AG08395 (cell line): ENCODE measurements around the gene GAR1.
"Not testable (repeated sequence)": the region's sequence is repeated elsewhere in the genome, so short reads cannot be mapped to it uniquely, and the experiment has no call there.

Experiments used
- DNase-seq: peaks from one replicate; pipeline ENCODE4 v3.0.0; 2012; ENCODE audit warnings: mixed read lengths, low spot score

GAR1 gene

DNA sequence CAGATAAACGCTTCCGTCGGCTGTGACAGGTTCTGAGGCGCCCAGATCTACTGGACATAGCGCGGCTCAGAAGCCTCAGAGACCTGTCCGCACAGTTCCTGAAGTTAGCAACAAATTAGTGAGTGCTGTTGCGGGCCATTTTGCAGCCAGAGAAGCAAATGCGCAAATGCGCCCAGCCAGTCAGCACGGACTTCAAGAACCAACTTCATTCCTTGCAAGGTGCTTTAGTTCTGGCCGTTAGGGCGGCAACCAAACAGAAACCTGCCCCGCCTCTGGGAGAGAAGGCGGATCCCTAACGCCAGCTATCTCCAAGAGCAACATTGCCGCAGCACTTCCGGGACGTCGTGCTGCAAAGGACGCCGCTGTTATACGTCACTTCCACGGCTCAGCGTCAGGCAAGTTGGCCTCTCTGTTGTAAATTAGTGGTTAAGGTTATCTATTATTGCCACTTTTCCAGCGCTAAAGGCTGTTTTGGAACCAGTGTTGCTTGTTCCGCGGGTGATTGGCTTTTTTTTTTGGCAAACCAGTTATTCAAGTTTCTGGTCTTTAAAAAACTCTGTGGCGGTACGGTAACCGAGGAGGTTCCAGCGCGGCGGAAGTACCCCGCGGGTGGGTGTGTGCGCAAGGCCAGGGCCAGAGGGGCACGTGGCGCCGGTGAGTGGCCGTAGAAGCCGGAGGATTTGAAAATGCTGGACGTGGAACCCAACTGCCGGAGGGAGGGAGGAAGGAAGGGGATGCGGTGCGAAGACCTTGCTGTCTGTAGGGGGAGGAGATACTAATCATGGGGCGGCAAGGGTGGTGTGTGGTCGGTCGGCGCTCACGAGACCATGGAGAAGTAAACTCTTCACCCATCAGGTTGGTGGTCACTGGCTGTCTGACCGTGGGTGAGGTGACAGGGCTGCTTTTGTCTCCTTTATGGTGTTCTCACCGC lies at the start of gene GAR1:
Gene GAR1, plus strand, starts transcription at position 612 of the 931 bp plus-strand sequence. CDS start 403 bp downstream, outside the sequence.
- peak; percentile 93 for DNase-seq

DNA sequence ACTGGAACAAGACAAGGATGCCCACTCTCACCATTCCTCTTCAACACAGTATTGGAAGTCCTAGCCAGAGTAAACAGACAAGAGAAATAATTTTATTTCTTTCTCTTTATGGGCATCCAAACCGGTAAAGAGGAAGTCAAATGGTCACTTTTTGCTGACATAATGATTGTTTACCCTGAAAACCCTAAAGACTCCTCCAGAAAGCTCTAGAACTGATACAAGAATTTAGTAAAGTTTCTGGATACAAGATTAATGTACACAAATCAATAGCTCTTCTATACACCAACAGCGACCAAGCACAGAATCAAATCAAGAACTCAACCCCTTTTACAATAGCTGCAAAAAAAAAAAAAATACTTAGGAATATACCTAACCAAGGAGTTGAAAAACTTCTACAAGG lies 33.5 kb upstream of the GAR1 start:
- not testable (repeated sequence) for DNase-seq

DNA sequence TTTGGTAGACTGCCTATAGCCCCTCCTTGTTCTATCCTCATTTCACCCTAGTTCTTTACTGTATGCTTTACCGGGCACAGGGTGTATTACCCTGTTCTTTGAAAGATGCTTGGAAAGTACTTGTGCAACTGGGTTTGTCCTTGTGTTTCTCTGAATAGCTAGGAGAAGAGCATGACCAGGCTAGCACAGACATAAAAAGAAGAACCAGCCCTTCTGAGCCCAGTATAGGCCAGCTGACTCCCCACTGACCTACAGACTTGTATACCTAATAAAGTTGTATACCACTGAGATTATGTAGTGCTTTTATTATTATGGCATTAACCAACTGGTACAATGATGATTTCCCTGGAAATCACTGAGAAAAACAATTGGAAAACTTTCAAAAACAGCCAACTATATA lies 28.7 kb upstream of the GAR1 start:
- no peak for DNase-seq

DNA sequence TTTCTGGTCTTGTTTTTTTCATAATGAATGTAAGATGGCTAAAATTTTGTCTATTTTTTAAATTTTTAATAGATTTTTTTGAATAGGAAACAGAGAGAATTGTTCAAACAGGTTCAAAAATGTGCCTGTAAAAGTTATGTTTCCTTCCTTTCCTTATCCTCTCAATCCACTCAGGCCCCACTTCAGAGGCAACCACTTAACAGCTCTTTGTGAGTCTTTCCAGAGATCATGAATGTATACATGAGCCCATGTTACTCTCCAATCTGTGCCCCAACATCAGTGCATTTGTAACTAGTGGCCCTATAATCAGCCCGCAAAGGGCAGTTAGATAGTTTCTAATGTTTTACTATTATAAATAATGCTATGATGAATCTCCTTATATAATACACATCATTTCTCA lies 27.8 kb upstream of the GAR1 start:
- no peak for DNase-seq

DNA sequence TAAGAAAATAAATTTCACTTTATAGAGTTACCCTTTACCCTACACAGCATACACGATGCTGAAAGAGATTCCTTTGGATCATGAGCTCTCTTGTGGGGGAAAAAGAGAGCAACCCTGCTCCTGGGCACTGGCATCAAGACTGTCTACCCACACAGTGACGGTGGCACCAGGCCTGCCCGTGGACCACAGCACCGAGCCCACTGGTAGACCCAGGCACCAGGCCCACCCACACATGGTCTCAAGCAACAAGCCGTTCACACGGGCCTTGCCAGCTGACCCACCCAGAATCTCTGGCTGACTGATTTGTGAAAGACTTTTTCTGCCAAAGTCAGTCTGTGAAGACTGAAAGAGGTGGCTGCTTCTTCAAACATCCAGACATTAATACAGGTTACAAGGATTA lies 20.5 kb upstream of the GAR1 start:
- DNase-seq: no peak

DNA sequence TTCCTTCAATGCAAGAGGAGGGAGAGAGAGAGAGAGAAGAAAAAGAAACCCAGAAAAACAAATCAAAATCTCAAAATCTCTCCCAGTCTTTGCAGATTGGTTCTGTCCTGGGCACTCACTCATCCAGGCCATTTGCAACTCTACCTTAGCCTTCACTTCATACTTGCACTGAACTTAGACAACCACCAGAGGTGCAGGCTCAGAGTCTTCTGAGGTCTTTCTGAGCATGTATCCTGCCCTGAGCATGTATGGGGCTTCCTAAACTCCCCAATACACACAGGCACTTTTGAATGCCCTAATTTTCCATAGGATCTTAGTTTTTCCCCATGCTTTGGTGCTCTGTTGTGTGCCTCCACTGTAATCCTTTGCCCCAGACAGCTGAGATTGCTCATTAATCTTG lies 16.7 kb upstream of the GAR1 start:
- DNase-seq: no peak

DNA sequence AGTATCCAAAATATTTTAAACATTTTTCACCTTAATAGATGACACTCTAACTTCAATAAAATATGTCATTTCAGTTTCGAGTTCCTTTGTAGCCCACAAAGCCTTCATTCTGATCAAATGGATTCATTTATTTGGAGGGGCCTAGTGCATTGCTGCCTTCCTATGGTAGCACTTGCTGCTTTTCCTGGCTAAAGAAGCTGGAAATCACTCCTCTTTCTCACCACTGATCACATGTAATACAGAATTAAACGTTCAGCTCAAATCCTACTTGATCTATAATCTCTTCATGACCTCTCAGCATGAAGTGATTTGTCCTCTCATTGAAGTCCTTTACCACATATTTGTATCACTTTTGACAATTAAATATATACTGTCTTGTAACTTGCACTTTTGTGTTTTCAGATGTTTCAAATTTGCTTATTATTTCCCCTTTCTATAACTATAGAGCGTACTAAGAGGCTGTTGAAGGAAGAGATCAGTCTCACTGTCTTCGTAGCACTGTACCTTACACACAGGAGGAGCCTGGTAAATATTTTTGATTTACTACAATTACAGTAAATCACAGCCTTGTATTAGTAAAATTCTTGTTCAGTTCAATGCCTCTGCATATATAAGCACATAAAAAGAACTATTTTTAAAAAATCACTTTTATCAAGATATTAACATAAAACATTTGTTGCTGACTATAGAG lies 14.3 kb upstream of the GAR1 start:
- no peak for DNase-seq

DNA sequence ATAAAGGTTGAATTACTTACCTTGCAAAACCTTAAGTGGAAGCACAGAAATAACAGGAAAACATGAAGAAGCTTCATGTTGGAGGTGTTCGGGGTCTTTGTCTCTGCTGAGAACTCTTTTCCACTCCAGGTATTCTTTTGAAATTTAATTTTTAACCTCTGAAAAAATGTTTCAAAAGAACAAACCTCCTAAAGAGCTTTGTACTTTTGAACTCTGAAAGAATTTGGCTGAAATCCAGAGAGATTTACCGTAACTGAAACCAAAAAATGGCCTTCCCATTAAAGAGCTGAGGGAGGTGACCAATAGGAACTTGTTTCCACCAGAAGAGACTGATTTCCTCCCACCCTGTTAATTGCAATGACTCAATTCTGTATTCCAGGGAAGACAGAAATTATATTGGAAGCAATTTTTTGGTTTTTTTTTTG lies 13.7 kb upstream of the GAR1 start, which contains the start of gene CFI:
Gene CFI, minus strand, starts transcription at position 105 of the 425 bp plus-strand sequence. Its CDS starts 28 bp downstream, at position 77.
- peak; percentile 57 for DNase-seq

DNA sequence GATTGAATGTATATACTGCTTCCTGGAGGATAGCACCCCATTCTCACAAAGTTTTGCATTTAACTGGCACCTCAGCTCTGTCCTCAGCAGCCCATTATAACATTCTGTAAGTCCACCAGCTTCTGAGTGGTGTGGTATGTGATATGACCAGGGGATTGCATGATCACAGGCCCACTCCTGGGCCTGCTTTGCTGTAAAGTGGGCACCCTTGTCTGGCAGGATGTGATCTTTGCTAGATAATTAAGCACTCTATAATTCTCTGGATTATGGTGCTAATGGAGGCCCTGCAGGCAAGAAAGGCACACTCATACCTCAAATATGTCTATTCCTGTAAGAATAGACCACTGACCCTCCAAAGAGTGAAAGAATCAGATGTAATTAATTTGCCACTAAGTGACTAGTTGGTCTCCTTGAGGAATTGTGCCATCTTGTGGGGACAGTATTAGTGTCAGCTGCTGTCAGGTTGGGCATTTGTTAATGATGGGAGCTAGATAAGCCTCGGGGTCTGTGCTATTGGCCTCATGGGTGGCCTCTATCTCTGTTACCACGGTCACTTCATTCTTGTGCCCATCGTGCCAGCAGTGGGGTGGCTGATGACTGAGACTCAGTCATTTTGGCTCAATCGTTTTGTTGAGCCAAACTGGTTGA lies 11.5 kb upstream of the GAR1 start:
- DNase-seq: peak; percentile 42

DNA sequence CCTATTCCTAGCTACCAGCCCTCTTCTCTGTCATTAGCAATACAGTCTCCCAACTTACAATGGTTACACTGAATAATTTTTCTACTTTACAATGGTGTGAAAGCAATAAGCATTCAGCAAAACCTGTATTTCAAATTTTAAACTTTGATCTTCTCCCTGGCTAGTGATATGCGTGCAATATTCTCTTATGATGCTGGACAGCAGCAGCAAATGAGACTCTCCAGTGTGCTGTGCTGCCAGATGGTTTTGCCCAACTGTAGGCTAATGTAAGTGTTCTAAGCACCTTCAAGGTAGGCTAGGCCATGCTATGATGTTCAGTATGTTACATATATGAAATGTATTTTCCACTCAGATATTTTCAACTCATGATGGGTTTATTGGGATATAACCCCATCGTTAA lies 5.9 kb upstream of the GAR1 start:
- DNase-seq: no peak

DNA sequence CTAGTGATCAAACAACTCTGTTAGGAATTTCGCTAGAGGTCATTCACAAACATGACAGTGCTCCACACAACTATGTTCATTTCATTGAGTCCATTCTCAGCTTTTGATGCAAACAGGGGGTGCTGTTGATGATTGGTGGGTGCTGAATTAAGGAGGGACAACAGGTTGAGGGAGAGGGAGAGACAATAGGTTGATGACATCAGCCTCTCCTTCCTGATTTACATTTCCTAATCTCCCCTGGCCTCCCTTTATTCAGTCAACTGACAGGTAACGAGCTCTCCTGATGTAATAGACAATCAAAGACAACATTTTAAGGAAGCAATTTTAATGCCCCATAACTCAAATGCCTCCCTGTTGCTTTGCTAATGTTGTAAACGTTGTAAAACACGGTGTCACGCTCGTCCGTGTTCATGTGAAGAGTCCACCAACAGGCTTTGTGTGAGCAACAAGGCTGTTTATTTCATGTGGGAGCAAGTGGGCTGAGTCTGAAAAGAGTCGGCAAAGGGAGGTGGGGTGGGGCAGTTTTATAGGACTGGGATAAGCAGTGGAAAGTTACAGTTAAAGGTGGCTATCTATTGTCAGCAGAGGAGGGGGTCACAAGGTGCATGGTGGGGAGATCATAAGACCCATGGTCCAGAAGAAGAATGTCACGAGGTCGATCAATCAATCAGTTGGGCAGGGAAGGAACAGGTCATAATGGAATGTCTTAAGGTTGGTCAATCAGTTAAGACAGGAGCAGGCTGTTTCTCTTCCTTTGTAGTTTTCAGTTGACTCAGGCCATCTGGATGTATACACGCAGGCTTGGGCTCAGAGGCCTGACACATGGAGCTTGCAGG lies 4.8 kb upstream of the GAR1 start:
- DNase-seq: no peak

DNA sequence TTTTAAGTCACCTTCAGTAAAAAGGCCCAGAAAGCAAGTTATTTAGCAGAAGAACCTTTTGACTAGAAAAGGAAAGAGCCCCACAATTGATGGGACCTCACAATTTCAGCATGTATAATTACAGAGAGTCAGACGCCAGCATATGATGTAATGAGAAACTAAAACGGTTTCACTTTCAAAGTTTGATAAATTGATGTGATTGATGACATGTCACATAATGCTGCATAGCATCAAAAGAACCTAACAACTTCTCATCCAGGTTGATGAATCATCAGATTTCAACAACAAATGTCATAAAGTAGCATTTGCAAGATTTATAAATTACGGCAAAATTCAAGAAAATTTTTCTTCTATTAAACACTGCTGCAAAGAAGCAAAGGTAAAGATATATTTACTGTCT lies 3.9 kb upstream of the GAR1 start:
- DNase-seq: no peak

DNA sequence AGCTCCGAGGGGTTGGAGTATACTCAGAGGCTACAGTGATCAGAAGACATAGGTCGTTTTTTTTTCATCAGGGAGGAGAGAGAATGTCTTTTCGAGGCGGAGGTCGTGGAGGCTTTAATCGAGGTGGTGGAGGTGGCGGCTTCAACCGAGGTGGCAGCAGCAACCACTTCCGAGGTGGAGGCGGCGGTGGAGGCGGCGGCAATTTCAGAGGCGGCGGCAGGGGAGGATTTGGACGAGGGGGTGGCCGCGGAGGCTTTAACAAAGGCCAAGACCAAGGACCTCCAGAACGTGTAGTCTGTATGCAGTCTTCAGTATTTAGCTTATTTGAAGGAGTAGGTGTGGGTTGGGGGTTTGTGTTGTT lies 500 bp downstream of the GAR1 start:
- no peak for DNase-seq

DNA sequence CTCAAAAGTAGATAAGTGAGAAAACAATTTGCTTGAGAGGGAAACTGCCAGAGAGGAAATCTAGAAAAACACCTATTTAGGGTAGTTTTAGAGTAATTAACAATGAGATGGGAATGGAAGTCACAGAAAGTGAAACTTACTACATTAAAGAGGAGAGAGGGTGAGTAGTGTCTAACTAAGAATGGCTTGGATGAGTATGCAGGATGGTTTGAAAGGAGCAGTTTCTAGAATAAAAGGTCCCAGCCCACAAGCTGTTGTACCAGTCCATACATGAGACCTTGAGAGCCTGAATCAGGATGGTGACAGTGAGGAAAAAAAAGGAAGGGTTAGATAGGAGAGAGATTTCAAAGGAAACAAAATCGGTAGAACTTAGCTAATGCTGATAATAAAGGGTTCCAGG lies 1.3 kb downstream of the GAR1 start:
- no peak for DNase-seq

DNA sequence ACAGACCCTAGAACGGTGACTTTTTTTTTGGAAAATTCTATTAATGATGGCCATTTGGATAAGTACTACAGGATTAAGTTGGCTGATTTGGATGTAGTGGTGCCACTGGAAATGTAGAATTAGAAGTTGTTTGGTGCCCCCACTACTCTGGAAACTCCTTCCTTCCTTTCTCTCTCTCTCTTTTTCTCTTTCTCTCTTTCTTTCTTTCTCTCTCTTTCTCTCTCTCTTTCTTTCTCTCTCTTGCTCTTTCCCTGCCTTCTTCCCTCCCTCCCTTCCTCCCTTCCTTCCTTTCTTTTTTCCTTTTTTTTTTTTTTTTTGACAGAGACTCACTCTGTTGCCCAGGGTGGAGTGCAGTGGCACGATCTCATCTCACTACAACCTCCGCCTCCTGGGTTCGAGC lies 2.7 kb downstream of the GAR1 start:
- no peak for DNase-seq

DNA sequence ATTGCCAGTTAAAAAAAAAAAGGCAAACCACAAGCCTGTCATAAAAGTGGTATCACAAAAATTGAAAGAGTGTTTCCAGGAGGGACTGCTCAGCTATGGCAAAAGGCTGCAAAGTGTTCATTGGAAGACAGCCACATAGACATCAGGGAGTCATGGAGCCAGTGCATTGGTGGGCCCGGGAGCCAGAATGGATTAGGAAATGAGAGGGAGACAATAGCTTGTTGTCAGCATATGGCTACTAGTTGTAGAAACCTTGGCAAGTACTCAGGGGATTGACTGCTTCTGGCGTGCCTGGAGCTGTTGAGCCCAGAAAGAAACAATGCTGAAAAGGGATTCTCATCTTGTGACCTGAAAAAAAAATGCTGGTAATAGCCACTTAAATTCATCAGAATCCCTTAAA lies 5.0 kb downstream of the GAR1 start:
- no peak for DNase-seq

DNA sequence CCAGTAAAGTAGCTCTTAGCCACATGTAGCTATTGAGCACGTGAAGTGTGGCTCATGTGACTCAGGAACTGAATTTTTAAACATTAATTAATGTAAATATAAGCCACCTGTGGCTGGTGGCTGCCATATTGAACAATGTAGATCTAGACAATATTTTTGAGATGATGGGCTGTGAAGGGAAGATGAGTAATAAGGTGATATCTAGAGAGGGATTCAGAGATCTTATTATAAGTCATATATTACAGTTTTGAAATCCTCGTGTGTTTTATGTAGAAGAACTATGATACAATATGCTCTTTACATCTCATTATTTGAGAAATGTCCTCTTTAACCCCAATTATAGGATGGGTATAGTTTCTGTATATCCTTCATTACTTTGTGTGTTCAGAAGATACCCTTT lies 5.6 kb downstream of the GAR1 start:
- no peak for DNase-seq

DNA sequence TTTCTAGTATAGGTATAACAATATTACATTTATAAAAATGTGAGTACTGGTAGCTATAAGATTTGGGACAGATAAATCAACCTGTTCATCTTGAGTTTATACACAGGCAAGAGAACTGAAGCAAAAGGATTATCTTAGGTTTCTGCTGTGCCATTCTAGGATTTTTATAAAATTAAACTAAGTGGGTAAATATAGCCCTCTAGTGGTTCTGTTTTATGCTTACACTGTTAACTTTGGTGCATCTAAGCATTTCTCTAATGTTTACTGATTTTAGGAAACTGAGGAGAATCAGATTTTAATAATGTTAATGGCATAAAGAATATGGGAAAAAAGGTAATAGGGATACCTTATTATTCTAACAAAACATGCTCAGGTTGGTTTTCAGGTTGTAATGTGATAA lies 11.2 kb downstream of the GAR1 start:
- DNase-seq: peak; percentile 47

DNA sequence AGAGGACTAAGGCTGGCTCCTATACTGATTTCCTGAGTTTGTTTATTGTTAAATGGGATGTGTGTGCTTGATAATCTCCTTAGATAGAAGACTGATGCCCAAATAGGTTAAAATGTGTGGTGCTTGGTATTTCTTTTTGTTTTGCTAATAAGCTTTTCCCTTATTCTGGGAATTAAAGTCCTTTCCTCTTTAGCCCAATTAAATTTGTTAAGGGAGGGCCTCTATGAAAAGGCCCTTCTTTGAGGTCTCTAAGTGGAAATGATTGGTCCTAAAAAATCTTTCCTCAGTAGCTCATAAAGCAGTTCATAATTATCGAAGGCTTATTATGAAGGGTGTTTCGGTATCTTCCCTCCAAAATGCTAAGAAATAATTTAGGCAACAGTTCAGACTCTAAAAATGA lies 12.1 kb downstream of the GAR1 start, which contains the start of gene RRH:
Gene RRH, plus strand, starts transcription at position 301 of the 400 bp plus-strand sequence. Its CDS starts 56 bp downstream, at position 357.
- DNase-seq: no peak

DNA sequence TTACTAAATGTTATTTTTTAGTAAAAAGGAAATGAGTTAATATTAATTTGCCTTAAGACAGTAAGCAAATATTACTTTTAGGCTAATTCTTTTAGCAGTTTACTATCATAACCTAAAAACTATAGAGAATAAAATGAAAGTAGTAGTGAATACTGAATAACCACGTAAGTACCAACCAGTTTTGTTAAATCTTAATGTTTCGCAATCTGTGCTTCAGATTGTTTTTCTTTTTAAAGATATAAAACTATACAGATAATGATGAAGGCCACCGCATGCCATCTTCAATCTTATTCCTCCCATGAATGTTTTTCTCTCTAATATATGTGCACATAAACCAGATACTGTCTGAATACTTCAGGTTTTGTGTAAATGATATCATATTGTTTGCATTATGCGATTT lies 18.2 kb downstream of the GAR1 start:
- no peak for DNase-seq

DNA sequence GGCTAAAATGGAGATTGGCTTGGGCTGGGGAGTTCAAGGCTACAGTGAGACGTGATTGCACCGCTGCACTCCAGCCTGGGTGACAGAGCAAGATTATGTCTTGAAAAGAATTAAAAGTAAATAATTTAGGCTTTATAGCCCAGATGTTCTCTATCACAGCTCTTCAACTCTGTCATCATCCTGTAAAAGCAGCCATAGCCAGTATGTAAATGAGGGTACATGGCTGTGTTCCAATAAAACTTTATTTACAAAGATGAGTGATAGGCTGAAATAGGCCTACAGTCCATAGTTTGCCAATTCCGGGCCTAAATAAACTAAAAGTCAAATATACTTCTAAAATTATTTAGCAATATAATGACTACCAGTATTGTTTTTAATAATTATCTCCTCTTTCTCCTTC lies 21.4 kb downstream of the GAR1 start:
- no peak for DNase-seq
